ENCODE measurements around the gene ARHGEF4.
A peak's percentile ranks its signal among the peaks of the same experiment; 100 is the strongest.

ARHGEF4 gene

DNA sequence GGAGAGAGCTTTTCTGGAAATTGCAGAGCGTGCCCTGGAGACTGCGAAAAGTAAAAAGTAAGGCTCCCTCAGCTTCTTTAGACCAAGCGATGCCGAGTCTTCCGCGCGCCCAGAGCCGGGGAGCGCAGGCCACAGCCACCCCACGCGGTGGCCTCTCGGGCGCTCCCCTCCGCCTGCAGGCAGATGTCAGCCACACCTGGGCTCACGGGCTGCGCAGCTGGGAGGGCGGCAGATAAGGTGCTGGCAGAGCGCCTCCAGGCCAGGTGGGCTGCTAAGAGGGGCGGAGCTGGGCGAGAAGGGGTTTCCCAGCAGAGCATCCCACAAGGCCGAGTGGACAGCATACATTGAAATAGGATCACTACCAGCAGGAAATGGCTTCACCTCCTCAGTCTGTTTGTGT lies 81.7 kb downstream of the ARHGEF4 start:
- DNase-seq (ENCODE audit: low read depth), result no peak

GRCh38 chr2:130920415-130921163 lies 83.9 kb downstream of the ARHGEF4 start:
- peak; percentile 37 for DNase-seq (ENCODE audit: low read depth)

- DNase-seq (ENCODE audit: low read depth), result no peak
These were observed 84.4 kb downstream of the ARHGEF4 start for GRCh38 chr2:130921164-130921476.

DNA sequence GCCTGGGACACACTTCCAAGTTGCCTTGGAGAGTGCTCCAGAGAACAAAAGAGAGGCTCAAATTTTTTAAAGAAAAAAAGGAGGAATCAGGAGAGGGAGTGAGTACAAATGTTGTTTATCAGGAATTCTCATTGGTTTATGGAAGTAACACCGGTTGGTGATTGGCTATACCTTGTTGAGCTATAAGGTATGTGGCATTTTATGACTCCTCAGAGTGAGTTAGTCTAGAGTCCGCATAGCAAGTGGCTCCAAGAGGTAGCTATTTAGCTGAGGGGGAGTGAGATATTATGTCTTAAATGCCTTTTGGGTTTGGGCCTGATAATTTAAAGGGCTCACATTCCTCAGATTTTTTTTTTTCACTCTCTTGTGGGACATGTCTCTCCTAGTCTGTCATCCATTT lies 85.7 kb downstream of the ARHGEF4 start:
- DNase-seq (ENCODE audit: low read depth), result no peak

GRCh38 chr2:130928385-130928784 lies 91.7 kb downstream of the ARHGEF4 start:
- DNase-seq (ENCODE audit: low read depth), result no peak

DNA sequence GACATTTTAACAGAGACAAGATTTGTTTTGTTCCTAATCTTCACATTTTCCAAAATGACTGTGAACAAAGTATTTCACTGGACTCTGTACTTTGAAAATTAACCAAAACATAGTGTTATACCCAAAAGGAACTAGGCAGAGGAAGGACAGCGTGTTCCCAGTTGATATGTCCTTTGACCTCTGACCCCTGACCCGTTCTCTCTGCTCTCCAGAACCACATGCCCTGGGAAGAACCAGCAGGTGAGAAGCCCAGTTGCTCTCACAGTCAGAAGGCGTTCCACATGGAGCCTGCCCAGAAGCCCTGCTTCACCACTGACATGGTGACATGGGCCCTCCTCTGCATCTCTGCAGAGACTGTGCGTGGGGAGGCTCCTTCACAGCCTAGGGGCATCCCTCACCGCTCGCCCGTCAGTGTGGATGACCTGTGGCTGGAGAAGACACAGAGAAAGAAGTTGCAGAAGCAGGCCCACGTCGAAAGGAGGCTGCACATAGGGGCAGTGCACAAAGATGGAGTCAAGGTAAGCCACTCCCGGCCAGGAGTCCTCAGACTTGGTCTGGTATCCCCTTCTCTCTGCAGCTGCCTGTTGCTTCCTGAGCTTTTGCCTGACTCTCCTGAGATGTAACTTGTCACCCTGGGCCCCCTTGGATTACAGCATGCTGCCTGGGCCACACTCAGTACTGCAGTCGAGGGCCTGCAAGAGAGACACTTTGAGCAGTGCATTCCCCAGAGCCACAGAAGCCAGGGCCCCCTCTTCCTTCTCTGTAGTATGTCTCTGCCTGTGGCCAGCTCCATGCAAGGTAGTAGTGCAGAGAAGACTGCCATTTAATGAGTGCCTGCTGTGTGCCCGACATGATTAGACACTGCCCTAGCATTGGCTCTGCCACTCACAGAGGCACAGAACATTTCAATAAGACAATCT lies 94.3 kb downstream of the ARHGEF4 start:
- DNase-seq (ENCODE audit: low read depth), result no peak

DNA sequence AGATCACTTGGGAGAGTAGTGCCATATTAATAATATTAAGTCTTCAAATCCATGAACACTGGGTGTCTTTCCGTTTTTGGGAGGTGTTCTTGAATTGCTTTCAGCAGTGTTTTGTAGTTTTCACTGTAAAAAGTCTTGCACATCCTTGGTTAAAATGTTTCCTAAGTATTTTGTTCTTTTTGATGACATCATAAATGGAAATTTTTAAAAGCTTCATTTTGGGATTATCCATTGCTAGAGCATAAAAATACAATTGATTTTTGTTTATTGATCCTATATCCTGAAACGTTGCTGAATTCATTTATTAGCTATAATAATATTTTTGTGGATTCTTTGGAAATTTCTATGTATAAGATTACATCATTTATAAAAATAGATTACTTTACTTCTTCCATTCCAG lies 96.8 kb downstream of the ARHGEF4 start:
- DNase-seq (ENCODE audit: low read depth), result no peak

GRCh38 chr2:130936451-130936850 lies 99.7 kb downstream of the ARHGEF4 start:
- no peak for DNase-seq (ENCODE audit: low read depth)

DNA sequence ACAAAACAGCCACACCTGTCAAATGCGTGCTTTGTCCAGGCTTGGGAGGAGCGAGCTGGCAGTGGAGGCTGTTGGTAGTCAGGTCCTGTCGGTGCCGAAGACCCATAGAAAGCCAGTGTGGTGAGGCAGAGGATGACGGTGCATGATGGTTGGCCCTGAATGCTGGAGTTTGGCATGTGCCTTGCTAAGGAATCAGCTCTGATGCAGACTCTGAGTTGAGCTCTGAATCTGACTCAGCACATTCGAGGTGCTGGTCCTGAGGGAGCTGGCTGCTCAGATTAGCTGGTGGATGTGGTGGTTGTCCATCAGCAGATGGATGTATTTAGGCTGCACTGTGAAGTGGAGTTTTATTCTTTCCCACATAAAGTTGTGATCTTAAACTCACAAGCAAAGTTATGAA lies 111.3 kb downstream of the ARHGEF4 start:
- DNase-seq (ENCODE audit: low read depth), result no peak

GRCh38 chr2:130949954-130950353 lies 113.2 kb downstream of the ARHGEF4 start:
- no peak for DNase-seq (ENCODE audit: low read depth)

DNA sequence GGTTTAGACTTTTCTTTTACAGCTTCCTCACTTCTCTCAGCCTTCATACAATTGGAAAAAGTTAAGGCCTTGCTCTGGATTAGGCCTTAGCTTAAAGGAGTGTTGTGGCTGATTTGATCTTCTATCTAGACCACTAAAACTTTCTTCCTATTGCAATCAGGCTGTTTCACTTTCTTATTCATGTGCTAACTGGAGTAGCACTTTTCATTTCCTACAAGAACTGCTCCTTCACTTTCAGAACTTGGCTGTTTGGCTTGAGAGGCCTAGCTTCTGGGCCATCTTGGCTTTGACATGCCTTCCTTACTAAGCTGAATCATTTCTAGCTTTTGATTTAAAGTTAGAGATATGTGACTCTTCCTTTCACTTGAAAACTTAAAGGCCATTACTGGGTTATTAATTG lies 114.3 kb downstream of the ARHGEF4 start:
- no peak for DNase-seq (ENCODE audit: low read depth)

DNA sequence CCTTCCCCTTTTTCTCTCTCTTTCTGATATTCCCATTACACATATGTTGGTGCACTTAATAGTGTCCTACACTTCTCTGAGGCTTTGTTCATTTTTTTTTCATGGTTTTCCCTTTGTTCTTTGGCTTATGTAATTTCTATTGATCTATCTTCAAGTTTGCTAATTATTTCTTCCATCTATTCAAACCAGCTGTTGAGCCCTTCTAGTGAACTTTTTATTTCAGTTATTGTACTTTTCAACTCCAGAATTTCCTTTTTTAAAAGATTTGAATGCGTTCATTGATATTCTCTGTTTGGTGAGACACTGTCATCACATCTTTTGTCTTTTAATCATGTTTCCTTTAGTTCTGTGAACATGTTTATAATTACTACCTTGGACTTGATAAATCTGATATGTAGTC lies 118.2 kb downstream of the ARHGEF4 start:
- no peak for DNase-seq (ENCODE audit: low read depth)

GRCh38 chr2:130957915-130958314 lies 121.2 kb downstream of the ARHGEF4 start:
- DNase-seq (ENCODE audit: low read depth), result no peak

DNA sequence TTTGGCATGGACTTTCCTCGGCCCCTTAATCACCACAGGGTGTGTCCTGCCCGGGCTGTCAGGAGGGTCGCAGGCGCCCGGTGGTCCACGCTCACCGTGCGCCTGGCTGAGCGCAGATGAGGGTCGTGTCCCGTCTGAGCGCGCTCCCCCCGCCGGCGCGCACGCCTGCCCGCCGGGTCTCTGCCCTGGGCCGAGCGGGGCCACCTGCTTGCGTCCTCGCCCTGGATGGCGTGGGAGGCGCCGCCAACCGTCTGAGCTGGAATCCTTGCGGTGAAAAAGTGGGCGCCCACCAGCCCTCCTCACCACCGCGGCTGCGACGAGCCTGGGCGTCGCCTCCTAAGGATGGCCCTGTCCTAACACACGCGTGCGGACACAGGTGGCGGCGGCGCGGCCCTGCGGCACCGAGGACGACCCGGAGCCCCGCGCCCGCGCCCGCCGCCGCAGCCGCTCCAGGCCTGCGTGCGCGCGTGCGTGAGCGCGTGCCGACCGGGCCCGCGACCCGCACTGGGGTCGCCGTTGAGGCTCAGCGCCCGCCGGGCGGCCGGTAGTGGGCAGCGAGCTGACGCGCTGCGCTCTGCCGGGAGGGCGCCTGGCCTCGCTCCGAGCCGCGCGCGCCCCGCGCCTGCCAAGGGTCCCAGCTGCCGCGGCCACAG lies 126.6 kb downstream of the ARHGEF4 start:
- DNase-seq (ENCODE audit: low read depth), result no peak

- DNase-seq (ENCODE audit: low read depth), result no peak
These were observed 127.4 kb downstream of the ARHGEF4 start for GRCh38 chr2:130963849-130964793.

DNA sequence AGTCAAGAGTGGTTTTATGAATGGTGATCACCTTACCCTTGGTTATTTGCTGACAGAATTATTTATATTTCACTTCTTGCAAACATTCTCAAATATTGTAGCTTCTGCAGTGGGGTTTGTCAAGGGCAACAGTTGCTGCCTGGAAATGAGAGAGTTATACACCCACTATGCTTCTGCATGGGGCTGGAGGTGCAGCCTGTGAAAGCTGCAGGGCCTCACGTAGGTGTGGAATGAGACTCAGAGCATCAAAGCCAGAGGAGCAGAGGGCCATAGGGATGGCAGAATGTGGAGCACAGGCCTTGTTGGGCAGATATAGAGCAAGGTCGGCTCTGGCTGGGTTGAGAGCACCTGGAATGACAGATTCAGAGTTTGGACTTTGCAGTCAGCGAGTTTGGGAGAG lies 128.2 kb downstream of the ARHGEF4 start:
- DNase-seq (ENCODE audit: low read depth), result no peak

DNA sequence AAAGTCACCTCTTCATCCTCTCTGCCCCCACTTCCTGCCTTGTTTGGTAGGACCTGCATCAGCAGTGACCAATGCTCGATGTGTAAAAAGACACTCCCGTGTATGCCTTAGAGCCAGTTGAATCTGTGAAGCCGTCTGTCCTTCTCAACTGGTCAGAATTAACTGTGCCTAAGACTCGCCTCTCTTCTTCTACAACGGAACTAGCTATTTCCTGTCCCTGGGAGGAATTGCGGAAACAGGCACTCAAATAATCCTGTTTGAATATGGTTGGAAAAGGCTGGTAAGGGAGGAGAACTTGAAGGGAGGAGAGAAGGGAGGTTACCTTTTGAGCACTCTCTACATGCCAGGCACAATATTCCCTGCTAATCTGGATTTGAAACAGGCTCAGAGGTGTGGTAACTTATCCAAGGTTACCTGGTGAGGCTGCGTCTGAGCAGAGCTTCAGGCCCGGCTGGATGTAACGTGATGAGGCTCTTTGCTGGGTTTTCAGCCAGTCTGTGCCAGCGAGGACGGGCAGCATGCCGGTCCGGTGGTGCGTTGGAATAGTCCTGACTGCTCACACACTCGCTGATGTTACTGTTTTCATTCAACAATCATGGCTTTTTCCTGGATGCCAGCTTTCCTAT lies 129.5 kb downstream of the ARHGEF4 start:
- DNase-seq (ENCODE audit: low read depth), result no peak

- DNase-seq (ENCODE audit: low read depth), result no peak
These were observed 130.2 kb downstream of the ARHGEF4 start for GRCh38 chr2:130966775-130967490.

GRCh38 chr2:130972410-130972809 lies 135.7 kb downstream of the ARHGEF4 start:
- no peak for DNase-seq (ENCODE audit: low read depth)

GRCh38 chr2:130975729-130976128 lies 139.0 kb downstream of the ARHGEF4 start:
- no peak for DNase-seq (ENCODE audit: low read depth)

All from activated T-cell treated with anti-CD3 and anti-CD28 coated beads for 24 hours (primary cell).